NCI-H82 (cell line): ENCODE results near the gene CADPS.

Experiments used
- DNase-seq: peaks from one replicate; lab custom pipeline; 2025; lab: John Stamatoyannopoulos, UW

The CADPS gene

GRCh38 chr3:62501289-62501668, 373.9 kb downstream of the CADPS start:
- DNase-seq, result no peak

- DNase-seq, result peak; percentile 73
Measured at GRCh38 chr3:62500556-62501288, 374.5 kb downstream of the CADPS start.

GRCh38 chr3:62497156-62497555, 378.1 kb downstream of the CADPS start:
- DNase-seq, result no peak

GRCh38 chr3:62496503-62496902, 378.7 kb downstream of the CADPS start:
- DNase-seq, result no peak

- DNase-seq, result peak; percentile 19
Measured at GRCh38 chr3:62493109-62493801, 382.0 kb downstream of the CADPS start.

- DNase-seq, result no peak
Measured at GRCh38 chr3:62482961-62483360, 392.3 kb downstream of the CADPS start.

GRCh38 chr3:62481962-62482361, 393.3 kb downstream of the CADPS start:
- no peak for DNase-seq

- DNase-seq, result no peak
Measured at GRCh38 chr3:62480056-62480455, 395.2 kb downstream of the CADPS start.

GRCh38 chr3:62479326-62479725, 395.9 kb downstream of the CADPS start:
- no peak for DNase-seq

GRCh38 chr3:62475306-62475705, 399.9 kb downstream of the CADPS start:
- no peak for DNase-seq

GRCh38 chr3:62467966-62468722, 407.1 kb downstream of the CADPS start:
- no peak for DNase-seq

GRCh38 chr3:62462788-62463187, 412.4 kb downstream of the CADPS start:
- DNase-seq, result no peak

- DNase-seq, result no peak
Measured at GRCh38 chr3:62462104-62462762, 413.0 kb downstream of the CADPS start.

- DNase-seq, result no peak
Measured at GRCh38 chr3:62454916-62455315, 420.3 kb downstream of the CADPS start.

GRCh38 chr3:62453448-62453847, 421.8 kb downstream of the CADPS start:
- no peak for DNase-seq

- no peak for DNase-seq
Measured at GRCh38 chr3:62451211-62451887, 423.9 kb downstream of the CADPS start.

- DNase-seq, result no peak
Measured at GRCh38 chr3:62446337-62446940, 428.8 kb downstream of the CADPS start.

GRCh38 chr3:62445275-62445674, 429.9 kb downstream of the CADPS start:
- DNase-seq, result no peak

- no peak for DNase-seq
Measured at GRCh38 chr3:62439978-62440377, 435.2 kb downstream of the CADPS start.

GRCh38 chr3:62439176-62439813, 435.9 kb downstream of the CADPS start:
- no peak for DNase-seq

- DNase-seq, result no peak
Measured at GRCh38 chr3:62436785-62437184, 438.4 kb downstream of the CADPS start.
